Neutrophil (primary cell): Measurements from ENCODE around the gene CPLANE1.

Experiments used
- H3K27ac ChIP-seq: fragments of 200-600 bp; sonication (generic); 2 replicates; pipeline ENCODE4 v1.5.1; 2016; ENCODE audit warnings: mild to moderate bottlenecking, moderate library complexity
- H3K27me3 ChIP-seq: fragments of 200-600 bp; sonication (generic); 2 replicates; pipeline ENCODE4 v1.6.0; 2016; ENCODE audit warnings: mild to moderate bottlenecking
- H3K36me3 ChIP-seq: fragments of 200-600 bp; sonication (generic); 2 replicates; pipeline ENCODE4 v1.5.1; 2017
- H3K4me1 ChIP-seq, 2 experiments: fragments of 200-600 bp in 1 of 2; sonication (generic) in 1 of 2; 1 replicate in 1 of 2; 2 replicates in 1 of 2; pipeline versions ENCODE4 v1.5.1 to v1.6.1; 2013 to 2016; ENCODE audit warnings: low read depth in 1 of 2, low read length in 1 of 2, mild to moderate bottlenecking in 1 of 2, moderate library complexity in 1 of 2; ENCODE audit not compliant: control insufficient read depth in 1 of 2, insufficient read depth in 1 of 2
- H3K4me3 ChIP-seq, 2 experiments: fragments of 200-600 bp in 1 of 2; sonication (generic) in 1 of 2; 1 replicate in 1 of 2; 2 replicates in 1 of 2; pipeline ENCODE4 v1.5.1; 2013 to 2016; ENCODE audit warnings: low read depth in 1 of 2, low read length in 1 of 2, mild to moderate bottlenecking in 1 of 2, moderate library complexity in 1 of 2
- H3K9me3 ChIP-seq: fragments of 200-600 bp; sonication (generic); 2 replicates; pipeline ENCODE4 v1.5.1; 2016
- CTCF ChIP-seq: fragments of 200-600 bp; sonication (generic); IDR thresholded peaks from 2 replicates; pipeline ENCODE4 v1.5.1; 2016; ENCODE audit warnings: antibody characterized with exemption

The CPLANE1 gene

GRCh38 chr5:37121027-37121426 is 128.1 kb downstream of the CPLANE1 start:
- H3K9me3 ChIP-seq: no peaks in the 10 kb centered on the region
- H3K27me3 ChIP-seq: no peaks in the 10 kb centered on the region
- TF ChIP-seq CTCF: no peak
- no peaks in the 10 kb centered on the region for H3K36me3 ChIP-seq
- H3K4me1 ChIP-seq: no peaks in the 10 kb centered on the region
- no peak overlapping the region for H3K27ac ChIP-seq
- H3K4me3 ChIP-seq: no peak overlapping the region

- Histone ChIP-seq H3K27me3 (no peaks in the 10 kb centered on the region), H3K4me1 (no peaks in the 10 kb centered on the region), H3K27ac (no peak overlapping the region), H3K9me3 (no peaks in the 10 kb centered on the region), H3K4me3 (no peak overlapping the region), H3K36me3 (no peaks in the 10 kb centered on the region)
- TF ChIP-seq CTCF: no peak
These were observed 128.9 kb downstream of the CPLANE1 start for GRCh38 chr5:37120270-37120669.

- Histone ChIP-seq H3K36me3 (no peaks in the 10 kb centered on the region), H3K4me1 (peaks cover 0 to 11% of the 10 kb centered on the region in 2 experiments), H3K9me3 (no peaks in the 10 kb centered on the region), H3K4me3 (no peak overlapping the region), H3K27me3 (no peaks in the 10 kb centered on the region), H3K27ac (no peak overlapping the region)
- no peak for TF ChIP-seq CTCF
These were observed 132.8 kb downstream of the CPLANE1 start for GRCh38 chr5:37116359-37116758.

- peak overlapping the region; percentile 55 for H3K27ac ChIP-seq
- H3K4me1 ChIP-seq: peaks cover 0 to 14% of the 10 kb centered on the region in 2 experiments
- H3K4me3 ChIP-seq: no peak overlapping the region
These were observed 136.7 kb downstream of the CPLANE1 start for GRCh38 chr5:37112383-37112991.

GRCh38 chr5:37111426-37112382 is 137.5 kb downstream of the CPLANE1 start:
- H3K27ac ChIP-seq: peak overlapping the region; percentile 55
- peaks cover 0 to 14% of the 10 kb centered on the region in 2 experiments for H3K4me1 ChIP-seq
- no peak overlapping the region for H3K4me3 ChIP-seq
- no peaks in the 10 kb centered on the region for H3K9me3 ChIP-seq
- no peak for TF ChIP-seq CTCF
- no peaks in the 10 kb centered on the region for H3K27me3 ChIP-seq
- H3K36me3 ChIP-seq: no peaks in the 10 kb centered on the region

More at GRCh38 chr5:37112383-37112991, 136.7 kb downstream of the CPLANE1 start:
- Histone ChIP-seq H3K36me3 (no peaks in the 10 kb centered on the region), H3K27me3 (no peaks in the 10 kb centered on the region), H3K9me3 (no peaks in the 10 kb centered on the region)
- no peak for TF ChIP-seq CTCF
